Tibial artery (tissue), 4 donors: Measurements from ENCODE around the gene TRPM2.
"Not testable (repeated sequence)": the region's sequence is repeated elsewhere in the genome, so short reads cannot be mapped to it uniquely, and the experiment has no call there.

Experiments
- DNase-seq, 2 donors: peaks; one replicate each; pipeline ENCODE4 v3.0.0-alpha.2; 2019
- H3K27ac ChIP-seq, 2 donors: fragments of 200-600 bp; sonication (generic) in 1 of 2; 1 replicate in 1 of 2; 2 replicates in 1 of 2; pipeline ENCODE4 v1.5.1; 2018 to 2019; ENCODE audit warnings: mild to moderate bottlenecking in 1 of 2
- H3K27me3 ChIP-seq, 2 donors: fragments of 200-600 bp; sonication (generic) in 1 of 2; one replicate each; pipeline versions ENCODE4 v1.5.1 to v1.6.0; 2016 to 2019
- H3K36me3 ChIP-seq, 3 donors: fragments of 200-600 bp; sonication (generic) in 2 of 3; one replicate each; pipeline ENCODE4 v1.5.1; 2016 to 2019; ENCODE audit warnings: mild to moderate bottlenecking in 2 of 3
- H3K4me1 ChIP-seq, 4 donors: fragments of 200-600 bp; sonication (generic) in 2 of 4; 1 replicate in 3 of 4; 2 replicates in 1 of 4; pipeline ENCODE4 v1.5.1; 2016 to 2019
- H3K4me3 ChIP-seq, 2 donors: fragments of 200-600 bp; sonication (generic) in 1 of 2; 1 replicate in 1 of 2; 2 replicates in 1 of 2; pipeline ENCODE4 v1.5.1; 2018 to 2019; ENCODE audit warnings: mild to moderate bottlenecking in 2 of 2
- H3K9me3 ChIP-seq, 3 donors: fragments of 200-600 bp; sonication (generic) in 1 of 3; one replicate each; pipeline ENCODE4 v1.5.1; 2016 to 2019
- intact Hi-C: fragments of 100-400 bp; cut with DNase I; formaldehyde crosslinking; loops from one replicate; pipeline ENCODE4 v1.15.0; 2023; ENCODE audit warnings: low total_unique reads
- TF ChIP-seq, protein P1 (sequence below), 2 experiments: fragments of 200-600 bp in 1 of 2; fragments of 450-650 bp in 1 of 2; IDR thresholded peaks; one replicate each; pipeline ENCODE4 v1.5.1; 2017 to 2019; ENCODE audit warnings: antibody characterized with exemption in 2 of 2, mild to moderate bottlenecking in 1 of 2, moderate library complexity in 1 of 2

TRPM2 gene

DNA sequence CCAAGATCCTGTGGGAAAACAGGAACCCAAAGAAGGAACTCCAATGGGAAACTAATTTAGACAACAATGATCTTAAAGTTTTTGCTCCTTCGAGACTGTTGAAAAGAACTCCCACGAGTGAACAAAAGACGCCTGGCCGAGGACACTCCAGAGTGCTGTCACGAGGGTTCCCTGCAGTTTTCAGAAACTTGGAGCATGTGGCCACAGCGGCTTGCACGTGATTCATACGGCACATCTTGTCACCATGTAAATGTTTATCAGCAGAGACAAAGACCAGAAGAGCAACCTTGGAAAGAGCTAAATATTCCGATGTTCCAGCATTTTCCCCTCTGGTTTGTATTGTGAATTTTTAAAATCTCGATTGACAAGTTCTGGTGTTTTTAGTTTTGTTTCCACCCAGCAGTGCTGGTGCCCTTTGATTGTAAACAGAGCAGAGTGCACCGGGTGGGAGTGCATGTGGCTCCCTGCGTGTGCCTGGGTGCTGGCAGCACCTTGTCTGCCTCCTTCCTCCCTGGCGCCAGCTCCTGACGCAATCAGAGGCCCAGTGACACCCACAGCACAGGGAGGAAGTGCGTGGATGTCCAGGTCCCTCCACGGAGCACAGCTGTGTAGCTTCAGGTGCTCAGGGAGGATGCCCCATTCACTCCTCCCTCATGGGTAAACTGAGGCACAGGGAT is 124.8 kb downstream of the TRPM2 start:
- Histone ChIP-seq H3K4me1 (no peaks in the 10 kb centered on the region), H3K27ac (no peak overlapping the region), H3K4me3 (no peak overlapping the region), H3K9me3 (no peaks in the 10 kb centered on the region), H3K27me3 (peaks cover 0 to 7% of the 10 kb centered on the region in 2 donors), H3K36me3 (no peaks in the 10 kb centered on the region)
- intact Hi-C loops: no loop called here
- TF ChIP-seq, protein P1, sequence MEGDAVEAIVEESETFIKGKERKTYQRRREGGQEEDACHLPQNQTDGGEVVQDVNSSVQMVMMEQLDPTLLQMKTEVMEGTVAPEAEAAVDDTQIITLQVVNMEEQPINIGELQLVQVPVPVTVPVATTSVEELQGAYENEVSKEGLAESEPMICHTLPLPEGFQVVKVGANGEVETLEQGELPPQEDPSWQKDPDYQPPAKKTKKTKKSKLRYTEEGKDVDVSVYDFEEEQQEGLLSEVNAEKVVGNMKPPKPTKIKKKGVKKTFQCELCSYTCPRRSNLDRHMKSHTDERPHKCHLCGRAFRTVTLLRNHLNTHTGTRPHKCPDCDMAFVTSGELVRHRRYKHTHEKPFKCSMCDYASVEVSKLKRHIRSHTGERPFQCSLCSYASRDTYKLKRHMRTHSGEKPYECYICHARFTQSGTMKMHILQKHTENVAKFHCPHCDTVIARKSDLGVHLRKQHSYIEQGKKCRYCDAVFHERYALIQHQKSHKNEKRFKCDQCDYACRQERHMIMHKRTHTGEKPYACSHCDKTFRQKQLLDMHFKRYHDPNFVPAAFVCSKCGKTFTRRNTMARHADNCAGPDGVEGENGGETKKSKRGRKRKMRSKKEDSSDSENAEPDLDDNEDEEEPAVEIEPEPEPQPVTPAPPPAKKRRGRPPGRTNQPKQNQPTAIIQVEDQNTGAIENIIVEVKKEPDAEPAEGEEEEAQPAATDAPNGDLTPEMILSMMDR (IDR thresholded peaks at IDR 0.05): no peak
- peak in 1 of 2 donors; percentile 52 for DNase-seq

DNA sequence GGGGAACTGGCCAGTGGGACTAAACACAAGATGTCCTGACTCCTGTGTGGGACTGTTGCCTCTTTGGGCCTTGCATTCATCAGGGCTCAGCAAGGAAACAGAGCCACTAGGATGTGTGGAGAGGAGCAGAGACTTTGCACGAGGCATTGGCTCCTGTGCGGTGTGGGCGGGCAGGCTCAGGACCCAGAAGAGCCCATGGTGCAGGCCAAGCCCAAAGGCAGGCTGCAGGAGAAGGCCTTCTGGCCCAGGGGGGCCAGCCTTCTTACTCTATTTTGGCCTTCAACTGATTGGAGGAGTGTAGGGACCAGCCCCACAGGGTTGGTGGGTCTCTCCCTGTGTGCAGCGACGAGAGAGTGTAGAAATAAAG is 125.4 kb downstream of the TRPM2 start:
- Histone ChIP-seq H3K9me3 (no peaks in the 10 kb centered on the region), H3K4me3 (no peak overlapping the region), H3K27ac (no peak overlapping the region), H3K27me3 (peaks cover 0 to 9% of the 10 kb centered on the region in 2 donors), H3K4me1 (no peaks in the 10 kb centered on the region), H3K36me3 (no peaks in the 10 kb centered on the region)
- TF ChIP-seq, protein P1 (IDR thresholded peaks at IDR 0.05): no peak
- peak in 1 of 2 donors; percentile 48 for DNase-seq
- intact Hi-C loops: no loop called here

DNA sequence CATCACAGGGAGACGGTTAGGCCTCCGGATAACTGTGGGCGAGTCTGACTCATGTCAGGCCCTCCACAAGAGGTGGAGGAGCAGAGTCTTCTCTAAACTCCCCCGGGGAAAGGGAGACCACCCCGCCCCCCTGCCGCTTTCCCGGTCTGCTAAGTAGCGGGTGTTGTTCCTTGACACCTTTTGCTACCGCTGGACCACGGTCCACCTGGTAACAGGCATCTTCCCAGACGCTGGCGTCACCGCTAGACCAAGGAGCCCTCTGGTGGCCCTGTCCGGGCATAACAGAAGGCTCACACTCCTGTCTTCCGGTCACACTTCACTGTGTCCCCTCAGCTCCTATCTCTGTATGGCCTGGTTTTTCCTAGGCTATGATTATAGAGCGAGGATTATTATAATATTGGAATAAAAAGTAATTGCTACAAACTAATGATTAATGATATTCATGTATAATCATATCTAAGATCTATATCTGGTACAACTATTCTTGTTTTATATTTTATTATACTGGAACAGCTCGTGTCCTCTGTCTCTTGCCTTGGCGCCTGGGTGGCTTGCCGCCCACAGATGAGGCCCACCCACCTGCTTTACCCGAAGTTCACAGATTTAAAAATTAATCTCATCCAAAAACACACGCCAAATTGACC is 126.3 kb downstream of the TRPM2 start:
- H3K4me3 ChIP-seq, H3K36me3 ChIP-seq, H3K27ac ChIP-seq, H3K4me1 ChIP-seq, H3K27me3 ChIP-seq, intact Hi-C loops, H3K9me3 ChIP-seq: not testable (repeated sequence)
- TF ChIP-seq, protein P1 (IDR thresholded peaks at IDR 0.05): peak; percentile 54
- DNase-seq: peak in 1 of 2 donors; percentile 65

DNA sequence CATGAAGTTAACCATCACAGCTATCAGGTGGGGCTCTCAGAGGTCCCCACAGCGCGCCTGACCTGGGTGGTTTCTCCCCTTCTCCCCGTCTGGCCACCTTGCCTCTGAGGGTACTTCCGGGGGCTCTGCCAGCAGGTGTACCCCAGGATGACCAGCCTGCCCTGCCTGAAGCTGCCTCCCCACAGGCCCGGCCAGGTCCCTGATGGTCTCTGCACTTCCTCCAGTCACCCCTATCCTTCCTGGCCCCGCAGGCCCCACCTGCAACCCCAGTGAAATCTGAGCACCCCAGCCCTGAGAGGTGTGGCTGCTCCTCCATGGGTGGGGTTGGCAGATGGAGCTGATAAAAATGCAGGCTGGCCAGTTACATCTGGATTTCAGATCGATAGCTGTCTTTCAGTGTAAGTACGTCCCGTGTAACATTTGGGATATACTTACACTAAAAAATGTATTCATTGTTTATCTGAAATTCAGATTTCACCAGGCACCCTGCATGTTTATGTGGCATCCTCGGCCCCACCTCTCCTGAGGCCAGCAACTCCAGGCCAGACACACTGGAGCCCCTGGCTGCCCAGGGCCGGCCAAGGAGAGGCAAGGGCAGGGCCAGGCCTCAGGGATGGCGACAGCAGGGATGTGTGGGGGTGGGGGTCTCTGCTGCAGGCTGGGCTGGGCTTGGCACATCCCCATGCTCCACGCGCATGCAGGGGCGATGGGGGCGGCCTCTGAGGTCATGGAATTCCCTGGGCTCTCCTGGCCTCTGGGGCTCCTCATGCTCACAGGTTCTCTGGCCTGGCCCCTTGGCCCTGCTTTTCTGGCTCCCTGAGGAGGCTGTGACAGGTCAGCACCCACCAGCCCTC is 127.0 kb downstream of the TRPM2 start:
- Histone ChIP-seq H3K9me3 (no peaks in the 10 kb centered on the region), H3K4me1 (no peaks in the 10 kb centered on the region), H3K4me3 (no peak overlapping the region), H3K36me3 (no peaks in the 10 kb centered on the region), H3K27ac (no peak overlapping the region), H3K27me3 (peaks cover 0 to 9% of the 10 kb centered on the region in 2 donors)
- TF ChIP-seq, protein P1 (IDR thresholded peaks at IDR 0.05): no peak
- intact Hi-C loops: no loop called here
- peak in 1 of 2 donors; percentile 49 for DNase-seq

DNA sequence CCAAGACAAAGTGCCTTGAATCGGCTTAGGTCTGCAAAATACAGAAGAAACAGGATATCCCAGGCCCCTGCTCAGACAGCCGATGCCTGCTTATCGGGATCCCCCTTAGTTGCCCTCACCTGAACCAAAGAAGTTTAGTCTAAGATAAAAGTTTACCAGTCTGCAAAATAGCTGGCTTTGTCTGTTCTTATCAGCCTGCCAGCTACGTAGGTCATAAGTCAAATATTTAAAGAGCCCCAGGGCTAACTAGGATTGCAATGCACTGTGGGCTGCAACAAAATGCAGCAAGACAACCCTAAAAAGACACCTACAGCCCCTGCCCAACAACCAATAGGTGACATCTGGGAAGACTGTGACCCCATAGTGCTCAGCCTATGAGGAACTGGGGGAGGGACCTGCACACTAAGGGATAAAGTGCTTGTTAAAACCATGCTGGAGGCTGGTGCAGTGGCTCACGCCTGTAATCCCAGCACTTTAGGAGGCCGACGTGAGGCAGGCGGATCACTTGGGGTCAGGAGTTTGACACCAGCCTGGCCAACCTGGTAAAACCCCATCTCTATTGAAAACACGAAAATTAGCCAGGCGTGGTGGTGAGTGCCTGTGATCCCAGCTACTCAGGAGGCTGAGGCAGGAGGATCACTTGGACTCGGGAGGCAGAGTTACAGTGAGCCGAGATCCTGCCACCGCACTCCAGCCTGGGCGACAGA is 129.3 kb downstream of the TRPM2 start:
- H3K27me3 ChIP-seq: peaks cover 0 to 9% of the 10 kb centered on the region in 2 donors
- no peak overlapping the region for H3K4me3 ChIP-seq
- H3K36me3 ChIP-seq: no peaks in the 10 kb centered on the region
- intact Hi-C loops: no loop called here
- no peak for DNase-seq
- TF ChIP-seq, protein P1 (IDR thresholded peaks at IDR 0.05): no peak
- H3K4me1 ChIP-seq: no peaks in the 10 kb centered on the region
- no peaks in the 10 kb centered on the region for H3K9me3 ChIP-seq
- H3K27ac ChIP-seq: no peak overlapping the region
